ENCODE measurements around the gene DLG2. TPM values are rescaled to one million over a fixed set of nuclear protein-coding genes. Genes with fewer than 3 reads are reported as not detected.
"Not testable (repeated sequence)": the region's sequence is repeated elsewhere in the genome, so short reads cannot be mapped to it uniquely, and the experiment has no call there.

DLG2 gene
- total and polyA plus RNA-seq, 3 experiments from 2014 or later, result 0.81 to 1.5 (median 1.3) TPM

- Histone ChIP-seq H3K36me3 (ENCODE audit: insufficient read depth, low read length) (no peaks in the 10 kb centered on the region), H3K27me3 (ENCODE audit: insufficient read depth, low read length, poor library complexity, severe bottlenecking) (no peaks in the 10 kb centered on the region), H3K4me3 (ENCODE audit: low read length) (no peak overlapping the region), H3K4me1 (ENCODE audit: insufficient read depth, low read length) (no peaks in the 10 kb centered on the region), H3K27ac (ENCODE audit: low read depth, low read length) (no peak overlapping the region), H3K9me3 (ENCODE audit: low read length) (no peaks in the 10 kb centered on the region)
- Mint-ChIP-seq H3K27ac (no peak overlapping the region), H3K4me3 (no peak overlapping the region), H3K9me3 (peaks cover 0 to 6% (median 4%) of the 10 kb centered on the region in 5 donors), H3K27me3 (no peaks in the 10 kb centered on the region), H3K36me3 (no peaks in the 10 kb centered on the region), H3K4me1 (no peaks in the 10 kb centered on the region)
- ChIA-PET POLR2A (no interaction called here), CTCF (no interaction called here)
- no peak for DNase-seq
Measured at GRCh38 chr11:85281550-85281949, 345.6 kb downstream of the DLG2 start.

GRCh38 chr11:85279267-85279666 lies 347.9 kb downstream of the DLG2 start:
- H3K4me3 Mint-ChIP-seq, result no peak overlapping the region

GRCh38 chr11:85277693-85278092 lies 349.5 kb downstream of the DLG2 start:
- Mint-ChIP-seq H3K4me3 (no peak overlapping the region), H3K4me1 (no peaks in the 10 kb centered on the region), H3K9me3 (peaks cover 0 to 12% (median 8%) of the 10 kb centered on the region in 5 donors), H3K27me3 (no peaks in the 10 kb centered on the region), H3K27ac (no peak overlapping the region), H3K36me3 (no peaks in the 10 kb centered on the region)
- no peaks in the 10 kb centered on the region for H3K36me3 ChIP-seq (ENCODE audit: insufficient read depth, low read length)
- no peaks in the 10 kb centered on the region for H3K4me1 ChIP-seq (ENCODE audit: insufficient read depth, low read length)
- no peak for DNase-seq
- no peak overlapping the region for H3K27ac ChIP-seq (ENCODE audit: low read depth, low read length)
- H3K9me3 ChIP-seq (ENCODE audit: low read length), result no peaks in the 10 kb centered on the region
- H3K27me3 ChIP-seq (ENCODE audit: insufficient read depth, low read length, poor library complexity, severe bottlenecking), result no peaks in the 10 kb centered on the region
- ChIA-PET CTCF (no interaction called here), POLR2A (no interaction called here)
- no peak overlapping the region for H3K4me3 ChIP-seq (ENCODE audit: low read length)

More at GRCh38 chr11:85279267-85279666, 347.9 kb downstream of the DLG2 start:
- CTCF ChIA-PET, result no interaction called here
- no peak overlapping the region for H3K27ac ChIP-seq (ENCODE audit: low read depth, low read length)
- Mint-ChIP-seq H3K27me3 (no peaks in the 10 kb centered on the region), H3K9me3 (peaks cover 0 to 10% (median 6%) of the 10 kb centered on the region in 5 donors), H3K4me1 (no peaks in the 10 kb centered on the region), H3K36me3 (no peaks in the 10 kb centered on the region), H3K27ac (no peak overlapping the region)
- H3K36me3 ChIP-seq (ENCODE audit: insufficient read depth, low read length), result no peaks in the 10 kb centered on the region
- H3K4me3 ChIP-seq (ENCODE audit: low read length), result no peak overlapping the region
- no peak for DNase-seq
- no peaks in the 10 kb centered on the region for H3K9me3 ChIP-seq (ENCODE audit: low read length)
- H3K4me1 ChIP-seq (ENCODE audit: insufficient read depth, low read length), result no peaks in the 10 kb centered on the region
- H3K27me3 ChIP-seq (ENCODE audit: insufficient read depth, low read length, poor library complexity, severe bottlenecking), result no peaks in the 10 kb centered on the region
- POLR2A ChIA-PET, result no interaction called here

GRCh38 chr11:85276332-85276731 lies 350.8 kb downstream of the DLG2 start:
- Histone ChIP-seq H3K4me1 (ENCODE audit: insufficient read depth, low read length) (no peaks in the 10 kb centered on the region), H3K9me3 (ENCODE audit: low read length) (no peaks in the 10 kb centered on the region), H3K27me3 (ENCODE audit: insufficient read depth, low read length, poor library complexity, severe bottlenecking) (no peaks in the 10 kb centered on the region), H3K36me3 (ENCODE audit: insufficient read depth, low read length) (no peaks in the 10 kb centered on the region), H3K27ac (ENCODE audit: low read depth, low read length) (no peak overlapping the region), H3K4me3 (ENCODE audit: low read length) (no peak overlapping the region)
- H3K36me3 Mint-ChIP-seq, result peaks cover 0 to 5% (median 0%) of the 10 kb centered on the region in 3 donors
- CTCF ChIA-PET, result no interaction called here
- no peaks in the 10 kb centered on the region for H3K27me3 Mint-ChIP-seq
- H3K4me3 Mint-ChIP-seq, result no peak overlapping the region
- no peak for DNase-seq
- H3K27ac Mint-ChIP-seq, result no peak overlapping the region
- peaks cover 3 to 16% (median 14%) of the 10 kb centered on the region in 5 donors for H3K9me3 Mint-ChIP-seq
- POLR2A ChIA-PET, result no interaction called here
- H3K4me1 Mint-ChIP-seq, result no peaks in the 10 kb centered on the region

- H3K4me1 ChIP-seq (ENCODE audit: insufficient read depth, low read length); H3K27me3 Mint-ChIP-seq; POLR2A ChIA-PET; DNase-seq; H3K9me3 ChIP-seq (ENCODE audit: low read length); H3K36me3 Mint-ChIP-seq; CTCF ChIA-PET; H3K27ac Mint-ChIP-seq; H3K4me3 ChIP-seq (ENCODE audit: low read length); H3K4me3 Mint-ChIP-seq; H3K27ac ChIP-seq (ENCODE audit: low read depth, low read length); H3K4me1 Mint-ChIP-seq; H3K36me3 ChIP-seq (ENCODE audit: insufficient read depth, low read length); H3K27me3 ChIP-seq (ENCODE audit: insufficient read depth, low read length, poor library complexity, severe bottlenecking): not testable (repeated sequence)
- H3K9me3 Mint-ChIP-seq, result peaks cover 3 to 31% (median 24%) of the 10 kb centered on the region in 5 donors
Measured at GRCh38 chr11:85270315-85270714, 356.8 kb downstream of the DLG2 start.

GRCh38 chr11:85269109-85269508 lies 358.0 kb downstream of the DLG2 start:
- no peaks in the 10 kb centered on the region for H3K9me3 ChIP-seq (ENCODE audit: low read length)
- no peak overlapping the region for H3K4me3 ChIP-seq (ENCODE audit: low read length)
- Mint-ChIP-seq H3K4me1 (no peaks in the 10 kb centered on the region), H3K4me3 (no peak overlapping the region), H3K27me3 (no peaks in the 10 kb centered on the region), H3K9me3 (peaks cover 6 to 26% (median 24%) of the 10 kb centered on the region in 5 donors), H3K36me3 (peaks cover 0 to 5% (median 0%) of the 10 kb centered on the region in 3 donors), H3K27ac (no peak overlapping the region)
- no peak overlapping the region for H3K27ac ChIP-seq (ENCODE audit: low read depth, low read length)
- POLR2A ChIA-PET, result no interaction called here
- CTCF ChIA-PET, result no interaction called here
- no peaks in the 10 kb centered on the region for H3K27me3 ChIP-seq (ENCODE audit: insufficient read depth, low read length, poor library complexity, severe bottlenecking)
- DNase-seq, result no peak
- no peaks in the 10 kb centered on the region for H3K4me1 ChIP-seq (ENCODE audit: insufficient read depth, low read length)
- H3K36me3 ChIP-seq (ENCODE audit: insufficient read depth, low read length), result no peaks in the 10 kb centered on the region

- H3K36me3 Mint-ChIP-seq, result no peaks in the 10 kb centered on the region
- POLR2A ChIA-PET, result no interaction called here
- Histone ChIP-seq H3K27me3 (ENCODE audit: insufficient read depth, low read length, poor library complexity, severe bottlenecking) (no peaks in the 10 kb centered on the region), H3K4me3 (ENCODE audit: low read length) (no peak overlapping the region), H3K4me1 (ENCODE audit: insufficient read depth, low read length) (no peaks in the 10 kb centered on the region), H3K27ac (ENCODE audit: low read depth, low read length) (no peak overlapping the region), H3K9me3 (ENCODE audit: low read length) (no peaks in the 10 kb centered on the region), H3K36me3 (ENCODE audit: insufficient read depth, low read length) (no peaks in the 10 kb centered on the region)
- H3K9me3 Mint-ChIP-seq, result peaks cover 4 to 20% (median 18%) of the 10 kb centered on the region in 5 donors
- H3K27me3 Mint-ChIP-seq, result no peaks in the 10 kb centered on the region
- no peaks in the 10 kb centered on the region for H3K4me1 Mint-ChIP-seq
- no peak overlapping the region for H3K4me3 Mint-ChIP-seq
- H3K27ac Mint-ChIP-seq, result no peak overlapping the region
- CTCF ChIA-PET, result no interaction called here
- no peak for DNase-seq
Measured at GRCh38 chr11:85266646-85267045, 360.5 kb downstream of the DLG2 start.

GRCh38 chr11:85263328-85263727 lies 363.8 kb downstream of the DLG2 start:
- Mint-ChIP-seq H3K9me3 (peaks cover 4 to 20% (median 10%) of the 10 kb centered on the region in 5 donors), H3K27ac (no peak overlapping the region), H3K4me1 (no peaks in the 10 kb centered on the region), H3K4me3 (no peak overlapping the region), H3K36me3 (no peaks in the 10 kb centered on the region), H3K27me3 (no peaks in the 10 kb centered on the region)
- Histone ChIP-seq H3K4me3 (ENCODE audit: low read length) (no peak overlapping the region), H3K27ac (ENCODE audit: low read depth, low read length) (no peak overlapping the region), H3K27me3 (ENCODE audit: insufficient read depth, low read length, poor library complexity, severe bottlenecking) (no peaks in the 10 kb centered on the region), H3K4me1 (ENCODE audit: insufficient read depth, low read length) (no peaks in the 10 kb centered on the region), H3K36me3 (ENCODE audit: insufficient read depth, low read length) (no peaks in the 10 kb centered on the region), H3K9me3 (ENCODE audit: low read length) (no peaks in the 10 kb centered on the region)
- no peak for DNase-seq
- ChIA-PET CTCF (no interaction called here), POLR2A (no interaction called here)

- Mint-ChIP-seq H3K4me3 (no peak overlapping the region), H3K4me1 (no peaks in the 10 kb centered on the region), H3K9me3 (peaks cover 8 to 17% (median 10%) of the 10 kb centered on the region in 5 donors), H3K36me3 (no peaks in the 10 kb centered on the region), H3K27me3 (no peaks in the 10 kb centered on the region), H3K27ac (no peak overlapping the region)
- Histone ChIP-seq H3K4me3 (ENCODE audit: low read length) (no peak overlapping the region), H3K4me1 (ENCODE audit: insufficient read depth, low read length) (no peaks in the 10 kb centered on the region), H3K9me3 (ENCODE audit: low read length) (no peaks in the 10 kb centered on the region), H3K27me3 (ENCODE audit: insufficient read depth, low read length, poor library complexity, severe bottlenecking) (no peaks in the 10 kb centered on the region), H3K27ac (ENCODE audit: low read depth, low read length) (no peak overlapping the region), H3K36me3 (ENCODE audit: insufficient read depth, low read length) (no peaks in the 10 kb centered on the region)
- ChIA-PET CTCF (no interaction called here), POLR2A (no interaction called here)
- no peak for DNase-seq
Measured at GRCh38 chr11:85257837-85258236, 369.3 kb downstream of the DLG2 start.
